Epithelial cell of proximal tubule (primary cell): ENCODE results near the gene LEAP2. TPM values are rescaled to one million over a fixed set of nuclear protein-coding genes. Genes with fewer than 3 reads are reported as not detected.
"Not testable (repeated sequence)": the region's sequence is repeated elsewhere in the genome, so short reads cannot be mapped to it uniquely, and the experiment has no call there.

Source experiments
- DNase-seq: peaks from one replicate; pipeline ENCODE4 v3.0.0-alpha.2; 2011; ENCODE audit warnings: low read depth
- H3K4me3 ChIP-seq: 2 replicates; pipeline ENCODE4 v1.5.1; 2011; ENCODE audit warnings: low read depth, mild to moderate bottlenecking, low read length
- total RNA-seq: library from RNA; depleted of rRNA; stranded (reverse); fragments of >200 nt; gene quantifications from 2 replicates; pipeline ENCODE4 v1.2.3, GENCODE V29; 2015
- TF ChIP-seq, protein P1 (sequence below): conservative IDR thresholded peaks from 2 replicates; pipeline ENCODE4 v1.5.1; 2012; ENCODE audit warnings: low read depth, mild to moderate bottlenecking, low read length

LEAP2 gene
- total RNA-seq, 1 donor from 2014 or later = 0.35 TPM

DNA sequence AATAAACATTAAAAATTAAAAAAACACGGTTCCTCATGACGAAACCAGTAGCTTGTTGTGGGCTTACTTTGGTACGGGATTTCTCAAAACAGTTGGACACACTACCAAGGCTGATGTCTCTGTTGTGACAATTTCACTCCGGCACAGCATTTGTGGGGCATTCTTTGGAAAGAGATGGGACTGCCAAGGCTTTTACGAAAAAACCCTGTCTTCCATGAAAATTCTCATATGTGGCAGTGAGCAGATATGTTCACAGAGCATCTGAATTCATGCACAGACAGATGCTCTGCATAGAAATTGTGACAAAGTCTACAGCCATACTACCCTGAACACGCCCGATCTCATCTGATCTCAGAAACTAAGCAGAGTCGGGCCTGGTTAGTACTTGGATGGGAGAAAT lies 25.2 kb upstream of the LEAP2 start:
- DNase-seq = no peak
- TF ChIP-seq, protein P1, sequence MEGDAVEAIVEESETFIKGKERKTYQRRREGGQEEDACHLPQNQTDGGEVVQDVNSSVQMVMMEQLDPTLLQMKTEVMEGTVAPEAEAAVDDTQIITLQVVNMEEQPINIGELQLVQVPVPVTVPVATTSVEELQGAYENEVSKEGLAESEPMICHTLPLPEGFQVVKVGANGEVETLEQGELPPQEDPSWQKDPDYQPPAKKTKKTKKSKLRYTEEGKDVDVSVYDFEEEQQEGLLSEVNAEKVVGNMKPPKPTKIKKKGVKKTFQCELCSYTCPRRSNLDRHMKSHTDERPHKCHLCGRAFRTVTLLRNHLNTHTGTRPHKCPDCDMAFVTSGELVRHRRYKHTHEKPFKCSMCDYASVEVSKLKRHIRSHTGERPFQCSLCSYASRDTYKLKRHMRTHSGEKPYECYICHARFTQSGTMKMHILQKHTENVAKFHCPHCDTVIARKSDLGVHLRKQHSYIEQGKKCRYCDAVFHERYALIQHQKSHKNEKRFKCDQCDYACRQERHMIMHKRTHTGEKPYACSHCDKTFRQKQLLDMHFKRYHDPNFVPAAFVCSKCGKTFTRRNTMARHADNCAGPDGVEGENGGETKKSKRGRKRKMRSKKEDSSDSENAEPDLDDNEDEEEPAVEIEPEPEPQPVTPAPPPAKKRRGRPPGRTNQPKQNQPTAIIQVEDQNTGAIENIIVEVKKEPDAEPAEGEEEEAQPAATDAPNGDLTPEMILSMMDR = no peak
- no peak overlapping the region for H3K4me3 ChIP-seq

DNA sequence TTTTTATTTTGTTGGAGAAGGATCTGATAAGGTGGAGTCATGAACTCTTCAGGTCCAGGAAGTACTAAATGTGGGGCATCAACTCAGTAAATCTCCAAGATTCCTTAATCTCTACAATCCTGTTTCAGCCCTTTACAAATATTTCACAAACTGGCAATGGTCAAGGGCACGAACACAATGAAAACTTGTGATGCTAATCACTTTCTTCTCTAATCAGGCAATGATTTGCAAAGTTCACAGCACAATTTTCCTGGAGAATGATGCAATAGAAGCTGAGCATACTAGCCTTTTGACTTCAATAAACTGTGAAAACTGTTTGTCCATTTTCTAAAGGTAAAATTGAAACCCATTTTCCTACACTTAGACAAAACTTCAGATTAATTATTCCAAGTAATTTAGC lies 24.1 kb upstream of the LEAP2 start:
- DNase-seq = no peak
- H3K4me3 ChIP-seq = no peak overlapping the region
- TF ChIP-seq, protein P1 = no peak

DNA sequence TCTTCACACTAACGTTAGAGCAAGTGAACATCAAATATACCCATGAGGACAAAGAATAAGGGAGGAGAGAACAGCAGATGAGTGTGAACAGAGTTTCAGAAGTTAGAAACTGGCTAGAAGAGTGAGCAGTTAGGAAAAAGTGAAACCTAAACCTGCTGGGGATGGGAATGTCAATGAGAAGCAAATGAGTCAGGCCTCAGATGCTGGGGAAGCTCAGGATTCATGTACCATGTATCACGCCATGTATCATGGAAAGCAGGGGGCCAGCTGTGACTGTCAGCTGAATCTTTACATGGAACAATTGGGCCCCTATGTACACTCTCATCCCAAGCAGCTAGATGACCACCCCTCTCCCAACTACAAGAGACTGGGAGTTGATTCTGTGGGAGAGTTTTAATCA lies 23.4 kb upstream of the LEAP2 start:
- no peak overlapping the region for H3K4me3 ChIP-seq
- DNase-seq = no peak
- TF ChIP-seq, protein P1 = no peak

DNA sequence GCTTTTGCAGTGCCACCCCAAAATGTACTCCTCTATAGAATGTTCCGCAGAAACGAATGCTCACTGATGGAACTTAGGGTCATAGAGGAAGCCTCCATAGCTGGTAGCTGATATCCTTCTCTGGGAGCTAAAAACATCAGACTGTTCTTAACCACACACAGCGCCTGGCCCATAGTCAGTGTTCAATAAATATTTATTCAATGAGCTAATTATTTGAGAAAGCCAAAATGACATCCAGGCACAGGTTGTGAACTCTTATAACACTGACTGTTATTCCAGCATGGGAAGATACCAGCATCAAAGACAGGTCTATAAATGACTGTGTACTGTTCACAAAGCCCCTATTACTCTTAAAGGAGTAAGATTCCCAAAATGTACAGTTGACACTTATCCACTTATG lies 20.1 kb upstream of the LEAP2 start:
- no peak for DNase-seq
- H3K4me3 ChIP-seq = no peak overlapping the region
- TF ChIP-seq, protein P1 = no peak

DNA sequence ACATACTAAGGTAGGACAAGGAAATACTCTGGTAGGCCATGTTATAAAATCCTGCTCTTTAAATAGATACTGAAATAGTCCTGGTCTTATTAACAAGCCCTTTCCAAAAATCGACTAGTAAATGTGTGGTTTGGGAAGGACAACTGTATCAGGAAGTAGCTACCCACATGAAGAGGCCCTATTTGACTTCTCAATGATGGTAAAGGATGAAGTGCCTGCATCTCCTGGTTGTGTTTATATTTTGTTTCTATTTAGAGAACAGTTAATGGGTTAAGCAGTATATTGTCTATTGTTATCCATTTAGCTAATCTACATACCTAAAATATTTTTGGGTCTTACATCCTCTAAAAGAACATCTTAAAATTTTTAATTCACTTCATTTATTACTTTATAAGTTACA lies 19.7 kb upstream of the LEAP2 start:
- H3K4me3 ChIP-seq = no peak overlapping the region
- TF ChIP-seq, protein P1 = no peak
- no peak for DNase-seq

DNA sequence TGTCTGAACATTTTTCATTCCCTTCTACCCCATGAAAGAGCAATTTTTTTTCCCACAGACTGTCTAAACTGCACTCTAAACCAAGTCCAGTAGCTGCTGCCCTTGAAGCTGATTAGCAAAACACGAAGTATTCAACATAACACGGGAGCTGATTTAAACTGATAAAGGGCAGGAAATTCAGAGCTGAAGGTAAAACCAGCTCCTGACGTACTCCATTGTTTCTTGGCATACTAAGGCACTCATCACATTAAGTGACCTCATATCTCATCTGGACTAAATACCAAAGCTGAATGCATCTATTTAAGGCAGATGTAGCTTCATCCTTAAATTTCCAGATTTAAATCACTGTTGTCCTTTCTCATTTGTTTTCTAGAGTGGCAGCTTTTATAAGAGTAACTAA lies 19.2 kb upstream of the LEAP2 start:
- DNase-seq = no peak
- TF ChIP-seq, protein P1 = no peak

DNA sequence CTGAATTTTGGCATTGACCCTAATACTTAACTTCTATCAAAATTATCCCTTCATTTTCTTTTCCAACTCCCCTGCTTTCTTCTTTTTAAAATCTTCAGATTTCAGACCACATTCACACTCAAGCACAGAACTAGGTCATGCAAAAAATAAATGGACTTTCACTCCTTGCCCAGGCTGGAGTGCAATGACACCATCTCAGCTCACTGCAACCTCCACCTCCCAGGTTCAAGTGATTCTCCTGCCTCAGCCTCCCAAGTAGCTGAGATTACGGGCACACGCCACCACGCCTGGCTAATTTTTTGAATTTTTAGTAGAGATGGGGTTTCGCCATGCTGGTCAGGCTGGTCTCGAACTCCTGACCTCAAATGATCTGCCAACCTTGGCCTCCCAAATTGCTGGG lies 18.5 kb upstream of the LEAP2 start:
- DNase-seq, H3K4me3 ChIP-seq: not testable (repeated sequence)

More for the DNA sequence above, 19.2 kb upstream of the LEAP2 start:
- no peak overlapping the region for H3K4me3 ChIP-seq

DNA sequence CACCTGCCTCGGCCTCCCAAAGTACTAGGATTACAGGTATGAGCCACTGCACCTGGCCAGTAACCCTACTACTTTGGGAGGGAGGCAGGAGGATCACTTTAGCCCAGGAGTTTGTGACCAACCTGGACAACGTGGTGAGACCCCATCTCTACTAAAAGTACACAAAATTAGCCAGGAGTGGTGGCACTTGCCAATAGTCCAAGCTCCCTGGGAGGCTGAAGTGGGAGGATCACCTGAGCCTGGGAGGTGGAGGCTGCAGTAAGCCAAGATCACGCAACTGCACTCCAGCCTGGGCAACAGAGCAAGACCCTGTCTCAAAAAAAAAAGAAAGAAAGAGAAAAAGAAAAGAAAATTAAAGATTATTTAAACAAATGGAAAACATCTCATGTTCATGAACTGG lies 17.5 kb upstream of the LEAP2 start:
- DNase-seq = no peak
- TF ChIP-seq, protein P1 = no peak

More for the DNA sequence above, 17.5 kb upstream of the LEAP2 start:
- H3K4me3 ChIP-seq = no peak overlapping the region
